ENCODE measurements around the gene PRKCQ.

DNA sequence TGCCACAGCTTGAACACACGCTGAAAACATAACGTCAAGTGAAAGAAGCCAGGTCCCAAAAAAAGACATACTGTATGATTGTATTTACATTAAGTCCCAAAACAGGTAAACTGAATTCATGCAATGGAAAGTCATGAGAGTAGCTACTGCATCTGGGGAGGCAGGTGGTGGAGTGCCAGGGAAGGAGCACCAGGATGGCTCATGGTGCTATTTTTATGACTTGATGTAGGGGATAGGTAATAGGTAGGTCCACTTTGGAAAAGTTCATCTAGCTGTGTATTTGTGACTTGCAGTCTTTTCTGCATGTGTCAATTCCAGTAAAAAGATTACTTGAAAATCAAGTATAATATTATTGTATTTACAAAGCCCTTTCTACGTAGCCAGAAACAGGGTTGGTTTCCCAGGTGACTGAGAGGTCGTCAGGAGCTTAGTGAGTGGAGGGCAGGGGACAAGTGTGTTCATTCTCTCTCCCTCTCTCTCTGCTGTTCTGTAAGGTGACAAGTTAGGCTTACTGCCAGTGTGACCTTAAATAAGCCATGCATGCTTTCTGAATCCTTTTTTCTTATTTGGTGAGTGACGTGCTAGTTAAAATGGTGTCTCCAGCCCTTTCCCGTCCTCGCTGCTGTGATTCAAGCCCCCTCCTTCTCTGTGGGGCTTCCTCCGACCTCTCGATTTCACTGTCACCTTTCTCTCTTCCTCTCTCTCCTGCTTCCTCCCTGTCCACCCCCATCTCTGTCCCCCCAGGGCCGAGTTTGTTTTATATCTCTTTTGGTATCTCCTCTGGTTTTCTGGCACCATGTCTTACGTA, 9.4 kb upstream of the PRKCQ start:
- TF ChIP-seq, protein P1, sequence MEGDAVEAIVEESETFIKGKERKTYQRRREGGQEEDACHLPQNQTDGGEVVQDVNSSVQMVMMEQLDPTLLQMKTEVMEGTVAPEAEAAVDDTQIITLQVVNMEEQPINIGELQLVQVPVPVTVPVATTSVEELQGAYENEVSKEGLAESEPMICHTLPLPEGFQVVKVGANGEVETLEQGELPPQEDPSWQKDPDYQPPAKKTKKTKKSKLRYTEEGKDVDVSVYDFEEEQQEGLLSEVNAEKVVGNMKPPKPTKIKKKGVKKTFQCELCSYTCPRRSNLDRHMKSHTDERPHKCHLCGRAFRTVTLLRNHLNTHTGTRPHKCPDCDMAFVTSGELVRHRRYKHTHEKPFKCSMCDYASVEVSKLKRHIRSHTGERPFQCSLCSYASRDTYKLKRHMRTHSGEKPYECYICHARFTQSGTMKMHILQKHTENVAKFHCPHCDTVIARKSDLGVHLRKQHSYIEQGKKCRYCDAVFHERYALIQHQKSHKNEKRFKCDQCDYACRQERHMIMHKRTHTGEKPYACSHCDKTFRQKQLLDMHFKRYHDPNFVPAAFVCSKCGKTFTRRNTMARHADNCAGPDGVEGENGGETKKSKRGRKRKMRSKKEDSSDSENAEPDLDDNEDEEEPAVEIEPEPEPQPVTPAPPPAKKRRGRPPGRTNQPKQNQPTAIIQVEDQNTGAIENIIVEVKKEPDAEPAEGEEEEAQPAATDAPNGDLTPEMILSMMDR (IDR thresholded peaks at IDR 0.05), result no peak
- no peak for TF ChIP-seq POLR2A (IDR thresholded peaks at IDR 0.05)

All from Peyer's patch (tissue), 4 donors.